Upper lobe of left lung (tissue), 6 donors: ENCODE measurements around the gene BRD1. TPM values are rescaled to one million over a fixed set of nuclear protein-coding genes. Genes with fewer than 3 reads are reported as not detected.
A peak's percentile ranks its signal among the peaks of the same experiment; 100 is the strongest.

Experiments used
- ATAC-seq, 2 donors: fragments of 200-7000 bp; cut with Tn5 transposase; one replicate each; pipeline ENCODE4 v1.9.1; 2022; ENCODE audit warnings: mild to moderate bottlenecking in 2 of 2, moderate library complexity in 2 of 2; ENCODE audit not compliant: low FRiP score in 2 of 2
- DNase-seq, 2 donors: peaks; one replicate each; pipeline ENCODE4 v3.0.0-alpha.2; 2019 to 2020
- H3K27ac ChIP-seq, 4 donors: fragments of 200-600 bp; sonication (generic); one replicate each; pipeline ENCODE4 v1.5.1; 2016 to 2019
- H3K27me3 ChIP-seq, 4 donors: fragments of 200-600 bp; sonication (generic); one replicate each; pipeline ENCODE4 v1.5.1; 2017 to 2019
- H3K36me3 ChIP-seq, 4 donors: fragments of 200-600 bp; sonication (generic); one replicate each; pipeline ENCODE4 v1.5.1; 2016 to 2019
- H3K4me1 ChIP-seq, 4 donors: fragments of 200-600 bp; sonication (generic); one replicate each; pipeline ENCODE4 v1.5.1; 2018 to 2019
- H3K4me3 ChIP-seq, 4 donors: fragments of 200-600 bp; sonication (generic); one replicate each; pipeline ENCODE4 v1.5.1; 2017 to 2019; ENCODE audit warnings: mild to moderate bottlenecking in 2 of 4, moderate library complexity in 1 of 4
- H3K9me3 ChIP-seq, 4 donors: fragments of 200-600 bp; sonication (generic); one replicate each; pipeline ENCODE4 v1.5.1; 2018 to 2019
- CTCF ChIP-seq, 6 experiments: fragments of 450-650 bp in 4 of 6; fragments of 200-600 bp in 2 of 6; sonication (generic) in 2 of 6; IDR thresholded peaks; one replicate each; pipeline ENCODE4 v1.5.1; 2016 to 2019; ENCODE audit warnings: antibody characterized with exemption in 6 of 6
- EP300 ChIP-seq, 4 donors: sonication (generic); formaldehyde crosslinking; IDR thresholded peaks; one replicate each; pipeline ENCODE4 v1.5.1; 2017; ENCODE audit warnings: antibody characterized with exemption in 4 of 4, control low read depth in 2 of 4
- POLR2A ChIP-seq, 4 donors: fragments of 450-650 bp; IDR thresholded peaks; one replicate each; pipeline ENCODE4 v1.5.1; 2016 to 2017; ENCODE audit warnings: antibody characterized with exemption in 4 of 4, mild to moderate bottlenecking in 2 of 4
- POLR2AphosphoS5 ChIP-seq, 2 donors: sonication (generic); formaldehyde crosslinking; IDR thresholded peaks; one replicate each; pipeline ENCODE4 v1.5.1; 2017; ENCODE audit warnings: antibody characterized with exemption in 2 of 2
- WGBS, 2 donors: methylation state at CpG; one replicate each; pipeline ENCODE4 v1.1.5; 2017 to 2018; 5-methylcytosine and 5-hydroxymethylcytosine counted together
- total RNA-seq, 6 donors: library from RNA; depleted of rRNA in 4 of 6; stranded (reverse); fragments of >200 nt in 4 of 6; gene quantifications; one replicate each; pipeline versions ENCODE4 v1.1.0 to v1.2.1, GENCODE V29; 2016 to 2021
- donor health status: DM: no; HTN: no; CAD: no; lungs with moderate emphysema.
- donor health status: DM: no; HTN: yes; CAD: no; lungs with severe emphysema.

Gene BRD1
- total RNA-seq, 6 donors from 2014 or later: 38.9 to 141 (median 43.0) TPM

GRCh38 chr22:49753276-49753890 lies 74.3 kb downstream of the BRD1 start:
- H3K4me1 ChIP-seq: no peaks in the 10 kb centered on the region
- ATAC-seq (no peak), DNase-seq (peak; percentile 14 to 54)
- H3K27ac ChIP-seq: no peak overlapping the region
- no peaks in the 10 kb centered on the region for H3K27me3 ChIP-seq
- no peak overlapping the region for H3K4me3 ChIP-seq
- no peak for TF ChIP-seq EP300 (IDR thresholded peaks at IDR 0.05)
- 78 to 90% methylated on average over 18 to 20 of the region's 20 CpGs for WGBS, 2 donors
- no peaks in the 10 kb centered on the region for H3K9me3 ChIP-seq
- no peaks in the 10 kb centered on the region for H3K36me3 ChIP-seq

GRCh38 chr22:49752598-49753091 lies 75.0 kb downstream of the BRD1 start:
- 67 to 68% methylated on average over 11 to 21 of the region's 21 CpGs for WGBS, 2 donors

GRCh38 chr22:49751966-49752597 lies 75.6 kb downstream of the BRD1 start:
- no peak for TF ChIP-seq EP300 (IDR thresholded peaks at IDR 0.05)
- no peak for TF ChIP-seq CTCF (IDR thresholded peaks at IDR 0.05)
- TF ChIP-seq POLR2A (IDR thresholded peaks at IDR 0.05): no peak
- TF ChIP-seq POLR2AphosphoS5 (IDR thresholded peaks at IDR 0.05): no peak
- ATAC-seq (no peak), DNase-seq (peak in 1 of 2 donors; percentile 14)
- Histone ChIP-seq H3K36me3 (no peaks in the 10 kb centered on the region), H3K4me3 (no peak overlapping the region), H3K27me3 (no peaks in the 10 kb centered on the region), H3K4me1 (no peaks in the 10 kb centered on the region), H3K9me3 (peaks cover 2 to 8% (median 7%) of the 10 kb centered on the region in 4 donors), H3K27ac (no peak overlapping the region)
- WGBS, 2 donors: 65 to 75% methylated on average over 11 to 17 of the region's 17 CpGs

More at GRCh38 chr22:49752598-49753091, 75.0 kb downstream of the BRD1 start:
- H3K27ac ChIP-seq: no peak overlapping the region
- H3K9me3 ChIP-seq: peaks cover 0 to 3% (median 1%) of the 10 kb centered on the region in 4 donors
- no peaks in the 10 kb centered on the region for H3K27me3 ChIP-seq
- ATAC-seq: no peak
- DNase-seq: peak; percentile 14 to 49
- H3K4me1 ChIP-seq: no peaks in the 10 kb centered on the region
- TF ChIP-seq EP300 (IDR thresholded peaks at IDR 0.05) (no peak), CTCF (IDR thresholded peaks at IDR 0.05) (no peak), POLR2A (IDR thresholded peaks at IDR 0.05) (no peak), POLR2AphosphoS5 (IDR thresholded peaks at IDR 0.05) (no peak)
- no peak overlapping the region for H3K4me3 ChIP-seq
- H3K36me3 ChIP-seq: no peaks in the 10 kb centered on the region

GRCh38 chr22:49751318-49751965 lies 76.2 kb downstream of the BRD1 start:
- Histone ChIP-seq H3K36me3 (no peaks in the 10 kb centered on the region), H3K27me3 (no peaks in the 10 kb centered on the region), H3K4me1 (no peaks in the 10 kb centered on the region), H3K27ac (no peak overlapping the region), H3K9me3 (peaks cover 8 to 15% (median 11%) of the 10 kb centered on the region in 4 donors), H3K4me3 (no peak overlapping the region)
- ATAC-seq (no peak), DNase-seq (peak; percentile 6 to 64)
- WGBS, 2 donors: 74 to 82% methylated on average over 14 to 19 of the region's 19 CpGs
- TF ChIP-seq EP300 (IDR thresholded peaks at IDR 0.05) (no peak), POLR2A (IDR thresholded peaks at IDR 0.05) (no peak), CTCF (IDR thresholded peaks at IDR 0.05) (no peak), POLR2AphosphoS5 (IDR thresholded peaks at IDR 0.05) (no peak)

- Histone ChIP-seq H3K27me3 (no peaks in the 10 kb centered on the region), H3K9me3 (peaks cover 10 to 26% (median 17%) of the 10 kb centered on the region in 4 donors), H3K4me1 (no peaks in the 10 kb centered on the region), H3K27ac (no peak overlapping the region), H3K4me3 (no peak overlapping the region), H3K36me3 (no peaks in the 10 kb centered on the region)
- DNase-seq (peak; percentile 5 to 64), ATAC-seq (peak; percentile 5 to 11)
- TF ChIP-seq CTCF (IDR thresholded peaks at IDR 0.05): no peak
- TF ChIP-seq POLR2AphosphoS5 (IDR thresholded peaks at IDR 0.05): no peak
- TF ChIP-seq EP300 (IDR thresholded peaks at IDR 0.05): no peak
- TF ChIP-seq POLR2A (IDR thresholded peaks at IDR 0.05): no peak
- 90 to 93% methylated on average over 14 to 18 of the region's 24 CpGs for WGBS, 2 donors
Measured at GRCh38 chr22:49749885-49750510, 77.7 kb downstream of the BRD1 start.
